HepG2 (cell line): ENCODE measurements around the gene BRAT1. TPM values are rescaled to one million over a fixed set of nuclear protein-coding genes. Genes with fewer than 3 reads are reported as not detected.
A peak's percentile ranks its signal among the peaks of the same experiment; 100 is the strongest.

Source experiments
- CBFB ChIP-seq: sonication (generic); formaldehyde crosslinking; IDR thresholded peaks from 2 replicates; pipeline ENCODE4 v1.4.0; 2020; ENCODE audit warnings: missing genetic modification reagents
- CERS6 ChIP-seq: sonication (generic); formaldehyde crosslinking; IDR thresholded peaks from 2 replicates; pipeline ENCODE4 v1.5.0; 2020; ENCODE audit warnings: missing genetic modification reagents
- ELK4 ChIP-seq: sonication (generic); formaldehyde crosslinking; IDR thresholded peaks from 2 replicates; pipeline ENCODE4 v1.9.0; 2021; ENCODE audit warnings: missing genetic modification reagents, borderline replicate concordance
- MED1 ChIP-seq: sonication (generic); formaldehyde crosslinking; IDR thresholded peaks from 2 replicates; pipeline ENCODE4 v1.4.0; 2020; ENCODE audit warnings: missing genetic modification reagents
- NKX3-1 ChIP-seq: sonication (generic); formaldehyde crosslinking; IDR thresholded peaks from 2 replicates; pipeline ENCODE4 v1.5.0; 2020; ENCODE audit warnings: missing genetic modification reagents
- RCOR2 ChIP-seq: IDR thresholded peaks from 2 replicates; pipeline ENCODE4 v1.6.1; 2016; ENCODE audit warnings: missing biosample characterization, missing genetic modification reagents
- SETDB1 ChIP-seq: sonication (generic); formaldehyde crosslinking; IDR thresholded peaks from 2 replicates; pipeline ENCODE4 v1.5.1; 2020; ENCODE audit warnings: missing genetic modification reagents, mild to moderate bottlenecking, borderline replicate concordance
- SOX5 ChIP-seq: IDR thresholded peaks from 2 replicates; pipeline ENCODE4 v1.6.1; 2016; ENCODE audit warnings: borderline replicate concordance
- SRY ChIP-seq: sonication (generic); formaldehyde crosslinking; IDR thresholded peaks from 2 replicates; pipeline ENCODE4 v1.8.0; 2022; ENCODE audit warnings: mild to moderate bottlenecking, missing genetic modification reagents
- TAF1 ChIP-seq: sonication (generic); formaldehyde crosslinking; IDR thresholded peaks from 2 replicates; pipeline ENCODE4 v1.4.0; 2020; ENCODE audit warnings: missing genetic modification reagents
- TOPORS ChIP-seq: sonication (generic); formaldehyde crosslinking; IDR thresholded peaks from 2 replicates; pipeline ENCODE4 v1.8.0; 2023; ENCODE audit warnings: mild to moderate bottlenecking, missing genetic modification reagents
- ZBTB1 ChIP-seq: sonication (generic); formaldehyde crosslinking; IDR thresholded peaks from 2 replicates; pipeline ENCODE4 v1.4.0; 2020; ENCODE audit warnings: missing genetic modification reagents, borderline replicate concordance
- ZBTB20 ChIP-seq: sonication (generic); formaldehyde crosslinking; IDR thresholded peaks from 2 replicates; pipeline ENCODE4 v1.8.1; 2023; ENCODE audit warnings: missing genetic modification reagents, low read depth, mild to moderate bottlenecking, borderline replicate concordance
- ZFP41 ChIP-seq: sonication (generic); formaldehyde crosslinking; IDR thresholded peaks from 2 replicates; pipeline ENCODE4 v1.4.0; 2020; ENCODE audit warnings: mild to moderate bottlenecking, missing genetic modification reagents, borderline replicate concordance
- ZKSCAN8 ChIP-seq: IDR thresholded peaks from 2 replicates; pipeline ENCODE4 v1.6.1; 2016; ENCODE audit warnings: borderline replicate concordance, missing genetic modification reagents, missing compliant biosample characterization
- ZNF296 ChIP-seq: sonication (generic); formaldehyde crosslinking; conservative IDR thresholded peaks from 2 replicates; pipeline ENCODE4 v1.5.0; 2020; ENCODE audit warnings: mild to moderate bottlenecking, missing genetic modification reagents
- ZNF335 ChIP-seq: sonication (generic); formaldehyde crosslinking; IDR thresholded peaks from 2 replicates; pipeline ENCODE4 v1.4.0; 2020; ENCODE audit warnings: missing genetic modification reagents
- ZNF563 ChIP-seq: sonication (generic); formaldehyde crosslinking; IDR thresholded peaks from 2 replicates; pipeline ENCODE4 v1.8.0; 2022; ENCODE audit warnings: mild to moderate bottlenecking, moderate library complexity, missing genetic modification reagents
- ZNF788 ChIP-seq: sonication (generic); formaldehyde crosslinking; IDR thresholded peaks from 2 replicates; pipeline ENCODE4 v1.5.0; 2020; ENCODE audit warnings: mild to moderate bottlenecking, missing genetic modification reagents, borderline replicate concordance
- ZUFSP ChIP-seq: sonication (generic); formaldehyde crosslinking; IDR thresholded peaks from 2 replicates; pipeline ENCODE4 v1.9.0; 2021; ENCODE audit warnings: missing genetic modification reagents, mild to moderate bottlenecking, borderline replicate concordance
- polyA plus RNA-seq, 8 experiments: library from polyadenylated mRNA; depleted of rRNA in 3 of 8; stranded (reverse) in 7 of 8; unstranded in 1 of 8; fragments of >200 nt; fragmentation: Illumina TruSeq in 4 of 8; extraction: Trizol in 4 of 8; gene quantifications; 2 replicates each; pipeline versions ENCODE4 v1.2.1 to v1.2.3, GENCODE V29; 2011 to 2016; ENCODE audit warnings: low read depth in 4 of 8, missing spikeins in 1 of 8, mixed read lengths in 1 of 8; ENCODE audit not compliant: insufficient read depth in 1 of 8
- total RNA-seq, 5 experiments: library from RNA; depleted of rRNA; stranded (reverse); fragments of >200 nt; fragmentation: Illumina TruSeq; extraction: Trizol; gene quantifications; 2 replicates each; pipeline ENCODE4 v1.2.3, GENCODE V29; 2016; ENCODE audit warnings: low read depth in 1 of 5
- TF ChIP-seq, protein P1 (sequence below): sonication (generic); formaldehyde crosslinking; IDR thresholded peaks from 2 replicates; pipeline ENCODE4 v1.4.0; 2020; ENCODE audit warnings: missing genetic modification reagents

The BRAT1 gene
- total and polyA plus RNA-seq, 2 of the 13 experiments (the other 11 are each of a cell fraction or from before 2014, with no cell fraction given): 10.2 to 20.3 TPM

DNA sequence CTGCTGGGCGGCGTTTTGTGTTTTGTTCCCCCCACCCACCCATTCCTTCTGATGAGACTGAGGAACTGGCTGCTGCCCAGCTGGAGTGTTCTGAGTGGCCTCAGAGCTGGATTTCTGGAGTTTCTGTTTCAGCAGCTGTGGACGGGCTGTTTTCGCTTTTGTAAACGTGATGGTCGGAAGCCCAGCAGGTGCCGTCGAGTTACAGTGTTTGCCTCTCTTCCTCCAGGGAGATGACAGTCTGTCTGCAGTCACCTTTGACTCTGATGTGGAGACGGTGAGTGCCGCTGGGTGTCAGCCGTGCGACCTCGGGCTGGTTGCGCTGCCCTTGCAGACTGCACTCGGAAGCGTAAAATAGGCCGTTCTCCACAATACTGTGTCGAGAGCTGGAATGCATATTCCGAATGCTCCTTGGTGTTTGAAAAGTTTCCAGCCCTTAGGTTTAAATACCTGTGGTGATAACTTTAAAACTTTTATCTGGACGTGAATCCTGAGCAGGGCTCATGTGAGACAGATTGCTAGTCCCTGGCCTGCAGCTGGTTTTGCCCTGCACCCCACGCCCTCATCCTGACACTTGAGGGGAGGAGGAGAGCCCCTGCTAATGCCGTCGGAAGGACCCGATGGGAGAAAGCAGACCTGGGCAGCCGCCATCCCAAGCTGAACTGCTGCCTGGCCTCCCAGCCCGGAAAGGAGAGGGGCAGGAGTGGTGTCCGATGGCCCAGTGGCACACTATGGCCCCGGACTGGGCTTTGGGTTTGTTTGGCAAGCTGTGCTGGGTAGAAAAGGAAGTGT, 11.8 kb upstream of the BRAT1 start (continued):
- TF ChIP-seq ZFP41 (CRISPR knock-in tag) (no peak), ZKSCAN8 (no peak), ZNF335 (CRISPR knock-in tag) (no peak), ELK4 (CRISPR knock-in tag) (no peak), ZNF563 (CRISPR knock-in tag) (no peak), CBFB (CRISPR knock-in tag) (no peak; the same call in 1 of the 2 replicates), ZUFSP (CRISPR knock-in tag) (no peak), ZBTB20 (no peak), MED1 (CRISPR knock-in tag) (no peak), ZNF788 (CRISPR knock-in tag) (peak; percentile 37; the same call in 1 of the 2 replicates), ZNF296 (no peak), TAF1 (CRISPR knock-in tag) (no peak), SOX5 (CRISPR knock-in tag) (0 out of 2 replicates have a peak, but pooled peaks have one; percentile 12), RCOR2 (CRISPR knock-in tag) (no peak), CERS6 (no peak), SETDB1 (CRISPR knock-in tag) (no peak), TOPORS (CRISPR knock-in tag) (no peak), ZBTB1 (no peak), SRY (CRISPR knock-in tag) (no peak), NKX3-1 (CRISPR knock-in tag) (no peak)
- TF ChIP-seq, protein P1, sequence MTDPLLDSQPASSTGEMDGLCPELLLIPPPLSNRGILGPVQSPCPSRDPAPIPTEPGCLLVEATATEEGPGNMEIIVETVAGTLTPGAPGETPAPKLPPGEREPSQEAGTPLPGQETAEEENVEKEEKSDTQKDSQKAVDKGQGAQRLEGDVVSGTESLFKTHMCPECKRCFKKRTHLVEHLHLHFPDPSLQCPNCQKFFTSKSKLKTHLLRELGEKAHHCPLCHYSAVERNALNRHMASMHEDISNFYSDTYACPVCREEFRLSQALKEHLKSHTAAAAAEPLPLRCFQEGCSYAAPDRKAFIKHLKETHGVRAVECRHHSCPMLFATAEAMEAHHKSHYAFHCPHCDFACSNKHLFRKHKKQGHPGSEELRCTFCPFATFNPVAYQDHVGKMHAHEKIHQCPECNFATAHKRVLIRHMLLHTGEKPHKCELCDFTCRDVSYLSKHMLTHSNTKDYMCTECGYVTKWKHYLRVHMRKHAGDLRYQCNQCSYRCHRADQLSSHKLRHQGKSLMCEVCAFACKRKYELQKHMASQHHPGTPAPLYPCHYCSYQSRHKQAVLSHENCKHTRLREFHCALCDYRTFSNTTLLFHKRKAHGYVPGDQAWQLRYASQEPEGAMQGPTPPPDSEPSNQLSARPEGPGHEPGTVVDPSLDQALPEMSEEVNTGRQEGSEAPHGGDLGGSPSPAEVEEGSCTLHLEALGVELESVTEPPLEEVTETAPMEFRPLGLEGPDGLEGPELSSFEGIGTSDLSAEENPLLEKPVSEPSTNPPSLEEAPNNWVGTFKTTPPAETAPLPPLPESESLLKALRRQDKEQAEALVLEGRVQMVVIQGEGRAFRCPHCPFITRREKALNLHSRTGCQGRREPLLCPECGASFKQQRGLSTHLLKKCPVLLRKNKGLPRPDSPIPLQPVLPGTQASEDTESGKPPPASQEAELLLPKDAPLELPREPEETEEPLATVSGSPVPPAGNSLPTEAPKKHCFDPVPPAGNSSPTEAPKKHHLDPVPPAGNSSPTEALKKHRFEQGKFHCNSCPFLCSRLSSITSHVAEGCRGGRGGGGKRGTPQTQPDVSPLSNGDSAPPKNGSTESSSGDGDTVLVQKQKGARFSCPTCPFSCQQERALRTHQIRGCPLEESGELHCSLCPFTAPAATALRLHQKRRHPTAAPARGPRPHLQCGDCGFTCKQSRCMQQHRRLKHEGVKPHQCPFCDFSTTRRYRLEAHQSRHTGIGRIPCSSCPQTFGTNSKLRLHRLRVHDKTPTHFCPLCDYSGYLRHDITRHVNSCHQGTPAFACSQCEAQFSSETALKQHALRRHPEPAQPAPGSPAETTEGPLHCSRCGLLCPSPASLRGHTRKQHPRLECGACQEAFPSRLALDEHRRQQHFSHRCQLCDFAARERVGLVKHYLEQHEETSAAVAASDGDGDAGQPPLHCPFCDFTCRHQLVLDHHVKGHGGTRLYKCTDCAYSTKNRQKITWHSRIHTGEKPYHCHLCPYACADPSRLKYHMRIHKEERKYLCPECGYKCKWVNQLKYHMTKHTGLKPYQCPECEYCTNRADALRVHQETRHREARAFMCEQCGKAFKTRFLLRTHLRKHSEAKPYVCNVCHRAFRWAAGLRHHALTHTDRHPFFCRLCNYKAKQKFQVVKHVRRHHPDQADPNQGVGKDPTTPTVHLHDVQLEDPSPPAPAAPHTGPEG: no peak
